ENCODE data around the gene UQCRQ. TPM values are rescaled to one million over a fixed set of nuclear protein-coding genes. Genes with fewer than 3 reads are reported as not detected.

UQCRQ gene
- total RNA-seq, 4 donors from 2014 or later = 106 to 169 (median 128) TPM

GRCh38 chr5:132905938-132906337 lies 39.5 kb downstream of the UQCRQ start:
- Histone ChIP-seq H3K4me1 (peaks cover 0 to 8% (median 0%) of the 10 kb centered on the region in 3 donors), H3K4me3 (no peak overlapping the region), H3K36me3 (peaks cover 0 to 25% of the 10 kb centered on the region in 2 donors), H3K27ac (no peak overlapping the region), H3K27me3 (no peaks in the 10 kb centered on the region), H3K9me3 (no peaks in the 10 kb centered on the region)
- TF ChIP-seq POLR2AphosphoS5 (IDR thresholded peaks at IDR 0.05) (no peak), EP300 (IDR thresholded peaks at IDR 0.05) (no peak), POLR2A (IDR thresholded peaks at IDR 0.05) (no peak)
- TF ChIP-seq, protein P1, sequence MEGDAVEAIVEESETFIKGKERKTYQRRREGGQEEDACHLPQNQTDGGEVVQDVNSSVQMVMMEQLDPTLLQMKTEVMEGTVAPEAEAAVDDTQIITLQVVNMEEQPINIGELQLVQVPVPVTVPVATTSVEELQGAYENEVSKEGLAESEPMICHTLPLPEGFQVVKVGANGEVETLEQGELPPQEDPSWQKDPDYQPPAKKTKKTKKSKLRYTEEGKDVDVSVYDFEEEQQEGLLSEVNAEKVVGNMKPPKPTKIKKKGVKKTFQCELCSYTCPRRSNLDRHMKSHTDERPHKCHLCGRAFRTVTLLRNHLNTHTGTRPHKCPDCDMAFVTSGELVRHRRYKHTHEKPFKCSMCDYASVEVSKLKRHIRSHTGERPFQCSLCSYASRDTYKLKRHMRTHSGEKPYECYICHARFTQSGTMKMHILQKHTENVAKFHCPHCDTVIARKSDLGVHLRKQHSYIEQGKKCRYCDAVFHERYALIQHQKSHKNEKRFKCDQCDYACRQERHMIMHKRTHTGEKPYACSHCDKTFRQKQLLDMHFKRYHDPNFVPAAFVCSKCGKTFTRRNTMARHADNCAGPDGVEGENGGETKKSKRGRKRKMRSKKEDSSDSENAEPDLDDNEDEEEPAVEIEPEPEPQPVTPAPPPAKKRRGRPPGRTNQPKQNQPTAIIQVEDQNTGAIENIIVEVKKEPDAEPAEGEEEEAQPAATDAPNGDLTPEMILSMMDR (IDR thresholded peaks at IDR 0.05) = no peak
- WGBS, 2 donors (ENCODE audit: low coverage in 1 of 2) = 75 to 88% methylated on average over 1 to 2 of the region's 2 CpGs
- no peak for ATAC-seq

DNA sequence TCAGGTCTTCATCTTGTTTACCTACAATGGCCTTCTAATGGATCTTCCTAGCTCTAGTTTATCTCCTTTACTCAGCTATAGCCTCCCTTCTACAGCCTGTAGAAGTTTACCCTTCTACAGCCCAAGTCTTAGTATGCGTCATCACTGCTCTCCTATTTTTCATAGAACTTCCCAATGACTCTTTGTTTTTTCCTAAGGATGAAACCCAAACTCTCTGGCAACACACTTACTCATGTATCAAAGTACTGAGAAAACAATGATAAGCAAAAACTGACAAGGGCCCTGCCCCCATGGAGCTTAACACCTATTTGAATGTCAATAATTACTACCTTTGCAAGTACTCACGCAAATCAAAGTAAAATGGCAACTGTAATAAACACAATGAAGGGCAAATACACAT lies 40.7 kb downstream of the UQCRQ start:
- no peaks in the 10 kb centered on the region for H3K27me3 ChIP-seq
- no peak overlapping the region for H3K4me3 ChIP-seq
- TF ChIP-seq POLR2A (IDR thresholded peaks at IDR 0.05) (no peak), EP300 (IDR thresholded peaks at IDR 0.05) (no peak), POLR2AphosphoS5 (IDR thresholded peaks at IDR 0.05) (no peak)
- TF ChIP-seq, protein P1 (IDR thresholded peaks at IDR 0.05) = no peak
- H3K27ac ChIP-seq = no peak overlapping the region
- WGBS, 2 donors (ENCODE audit: low coverage in 1 of 2) = 100% methylated on average over 1 to 2 of the region's 2 CpGs
- H3K4me1 ChIP-seq = peaks cover 0 to 8% (median 0%) of the 10 kb centered on the region in 3 donors
- no peak for ATAC-seq
- no peaks in the 10 kb centered on the region for H3K9me3 ChIP-seq
- H3K36me3 ChIP-seq = peaks cover 0 to 26% of the 10 kb centered on the region in 2 donors

GRCh38 chr5:132909702-132910101 lies 43.3 kb downstream of the UQCRQ start:
- H3K4me1 ChIP-seq = peaks cover 0 to 8% (median 0%) of the 10 kb centered on the region in 3 donors
- TF ChIP-seq POLR2A (IDR thresholded peaks at IDR 0.05) (no peak), EP300 (IDR thresholded peaks at IDR 0.05) (no peak), POLR2AphosphoS5 (IDR thresholded peaks at IDR 0.05) (no peak)
- TF ChIP-seq, protein P1 (IDR thresholded peaks at IDR 0.05) = no peak
- no peaks in the 10 kb centered on the region for H3K27me3 ChIP-seq
- peaks cover 0 to 35% of the 10 kb centered on the region in 2 donors for H3K36me3 ChIP-seq
- no peak overlapping the region for H3K4me3 ChIP-seq
- no peak for ATAC-seq
- no peak overlapping the region for H3K27ac ChIP-seq
- H3K9me3 ChIP-seq = no peaks in the 10 kb centered on the region
- WGBS, 2 donors (ENCODE audit: low coverage in 1 of 2) = 69 to 79% methylated on average over 1 of the region's 1 CpG

GRCh38 chr5:132915681-132916080 lies 49.2 kb downstream of the UQCRQ start:
- Histone ChIP-seq H3K4me3 (no peak overlapping the region), H3K27ac (no peak overlapping the region), H3K4me1 (no peaks in the 10 kb centered on the region), H3K36me3 (peaks cover 0 to 53% of the 10 kb centered on the region in 2 donors), H3K9me3 (no peaks in the 10 kb centered on the region), H3K27me3 (no peaks in the 10 kb centered on the region)
- 60 to 89% methylated on average over 1 to 3 of the region's 5 CpGs for WGBS, 2 donors (ENCODE audit: low coverage in 1 of 2)
- no peak for ATAC-seq
- TF ChIP-seq POLR2A (IDR thresholded peaks at IDR 0.05) (no peak), POLR2AphosphoS5 (IDR thresholded peaks at IDR 0.05) (no peak), EP300 (IDR thresholded peaks at IDR 0.05) (no peak)
- TF ChIP-seq, protein P1 (IDR thresholded peaks at IDR 0.05) = no peak

DNA sequence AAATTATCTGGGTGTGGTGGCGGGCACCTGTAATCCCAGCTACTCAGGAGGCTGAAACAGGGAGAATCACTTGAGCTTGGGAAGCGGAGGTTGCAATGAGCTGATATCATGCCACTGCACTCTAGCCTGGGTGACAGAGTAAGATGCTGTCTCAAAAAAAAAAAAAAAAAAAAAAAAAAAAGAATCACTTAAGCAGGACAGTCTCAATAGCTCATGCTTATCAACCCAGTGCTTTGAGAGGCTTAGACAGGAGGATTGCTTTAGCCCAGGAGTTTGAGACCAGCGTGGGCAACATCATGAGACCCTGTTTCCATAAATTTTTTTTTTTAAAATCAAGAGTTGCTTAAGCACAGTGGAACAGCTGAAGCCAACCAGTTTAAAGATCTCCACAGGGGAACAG lies 49.6 kb downstream of the UQCRQ start:
- H3K36me3 ChIP-seq = peaks cover 0 to 57% of the 10 kb centered on the region in 2 donors
- no peak for ATAC-seq
- no peaks in the 10 kb centered on the region for H3K27me3 ChIP-seq
- no peaks in the 10 kb centered on the region for H3K4me1 ChIP-seq
- no peak overlapping the region for H3K27ac ChIP-seq
- H3K9me3 ChIP-seq = no peaks in the 10 kb centered on the region
- no peak overlapping the region for H3K4me3 ChIP-seq
- TF ChIP-seq EP300 (IDR thresholded peaks at IDR 0.05) (no peak), POLR2AphosphoS5 (IDR thresholded peaks at IDR 0.05) (no peak), POLR2A (IDR thresholded peaks at IDR 0.05) (no peak)
- TF ChIP-seq, protein P1 (IDR thresholded peaks at IDR 0.05) = no peak
- 90 to 100% methylated on average over 1 to 3 of the region's 3 CpGs for WGBS, 2 donors (ENCODE audit: low coverage in 1 of 2)

Measured in gastroesophageal sphincter (tissue), 4 donors.